Liver (tissue), 3 donors: ENCODE results near the gene INO80.
"Not testable (repeated sequence)": the region's sequence is repeated elsewhere in the genome, so short reads cannot be mapped to it uniquely, and the experiment has no call there.

Experiments used
- FOXA2 ChIP-seq: IDR thresholded peaks from 2 replicates; pipeline ENCODE4 v1.6.1; 2016; ENCODE audit warnings: antibody characterized with exemption
- GABPA ChIP-seq, 2 donors: IDR thresholded peaks in 1 of 2; conservative IDR thresholded peaks in 1 of 2; 2 replicates each; pipeline ENCODE4 v1.6.1; 2016; ENCODE audit warnings: antibody characterized with exemption in 2 of 2, mild to moderate bottlenecking in 1 of 2, moderate library complexity in 1 of 2
- RAD21 ChIP-seq, 2 donors: IDR thresholded peaks; 2 replicates each; pipeline ENCODE4 v1.6.1; 2016; ENCODE audit warnings: antibody characterized with exemption in 2 of 2, mild to moderate bottlenecking in 2 of 2
- TAF1 ChIP-seq: conservative IDR thresholded peaks from 2 replicates; pipeline ENCODE4 v1.6.1; 2016; ENCODE audit warnings: antibody characterized with exemption, mild to moderate bottlenecking
- TF ChIP-seq, protein P1 (sequence below): IDR thresholded peaks from 2 replicates; pipeline ENCODE4 v1.6.1; 2016; ENCODE audit warnings: antibody characterized with exemption
- TF ChIP-seq, protein P2 (sequence below): fragments of 150-350 bp; IDR thresholded peaks from 2 replicates; pipeline ENCODE4 v1.5.1; 2017; ENCODE audit warnings: improper control_type of control experiment, low read depth, low read length; ENCODE audit not compliant: missing input control
- donor health status: healthy.
- donor health status: healthy.

DNA sequence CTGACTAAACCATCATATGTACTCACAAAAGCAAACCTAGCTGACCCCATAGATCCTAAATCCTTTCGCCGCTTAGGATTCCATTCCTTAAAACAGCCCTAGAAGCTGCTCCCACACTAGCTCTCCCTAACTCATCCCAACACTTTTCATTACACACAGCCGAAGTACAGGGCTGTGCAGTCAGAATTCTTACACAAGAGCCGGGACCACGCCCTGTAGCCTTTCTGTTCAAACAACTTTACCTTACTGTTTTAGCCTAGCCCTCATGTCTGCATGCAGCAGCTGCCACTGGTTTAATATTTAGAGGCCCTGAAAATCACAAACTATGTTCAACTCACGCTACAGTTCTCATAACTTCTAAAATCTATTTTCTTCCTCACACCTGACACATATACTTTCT, 19.5 kb upstream of the INO80 start:
- TF ChIP-seq, protein P1, sequence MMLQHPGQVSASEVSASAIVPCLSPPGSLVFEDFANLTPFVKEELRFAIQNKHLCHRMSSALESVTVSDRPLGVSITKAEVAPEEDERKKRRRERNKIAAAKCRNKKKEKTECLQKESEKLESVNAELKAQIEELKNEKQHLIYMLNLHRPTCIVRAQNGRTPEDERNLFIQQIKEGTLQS = not testable (repeated sequence)
- not testable (repeated sequence) for TF ChIP-seq TAF1; FOXA2; RAD21 (IDR thresholded peaks at IDR 0.05); GABPA (IDR thresholded peaks at IDR 0.05 in 1 of 2, conservative IDR thresholded peaks at IDR 0.05 in 1 of 2)
- TF ChIP-seq, protein P2, sequence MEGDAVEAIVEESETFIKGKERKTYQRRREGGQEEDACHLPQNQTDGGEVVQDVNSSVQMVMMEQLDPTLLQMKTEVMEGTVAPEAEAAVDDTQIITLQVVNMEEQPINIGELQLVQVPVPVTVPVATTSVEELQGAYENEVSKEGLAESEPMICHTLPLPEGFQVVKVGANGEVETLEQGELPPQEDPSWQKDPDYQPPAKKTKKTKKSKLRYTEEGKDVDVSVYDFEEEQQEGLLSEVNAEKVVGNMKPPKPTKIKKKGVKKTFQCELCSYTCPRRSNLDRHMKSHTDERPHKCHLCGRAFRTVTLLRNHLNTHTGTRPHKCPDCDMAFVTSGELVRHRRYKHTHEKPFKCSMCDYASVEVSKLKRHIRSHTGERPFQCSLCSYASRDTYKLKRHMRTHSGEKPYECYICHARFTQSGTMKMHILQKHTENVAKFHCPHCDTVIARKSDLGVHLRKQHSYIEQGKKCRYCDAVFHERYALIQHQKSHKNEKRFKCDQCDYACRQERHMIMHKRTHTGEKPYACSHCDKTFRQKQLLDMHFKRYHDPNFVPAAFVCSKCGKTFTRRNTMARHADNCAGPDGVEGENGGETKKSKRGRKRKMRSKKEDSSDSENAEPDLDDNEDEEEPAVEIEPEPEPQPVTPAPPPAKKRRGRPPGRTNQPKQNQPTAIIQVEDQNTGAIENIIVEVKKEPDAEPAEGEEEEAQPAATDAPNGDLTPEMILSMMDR = not testable (repeated sequence)
